HepG2 (cell line): ENCODE data around the gene NCKIPSD. TPM values are rescaled to one million over a fixed set of nuclear protein-coding genes. Genes with fewer than 3 reads are reported as not detected.

Source experiments
- BHLHE40 ChIP-seq: IDR thresholded peaks from 2 replicates; pipeline ENCODE4 v1.6.1; 2011; ENCODE audit warnings: low read length, improper control_type of control experiment
- HNRNPK ChIP-seq: fragments of 200-400 bp; formaldehyde crosslinking; IDR thresholded peaks from 2 replicates; pipeline ENCODE4 v1.6.1; 2018; ENCODE audit warnings: low read length, low read depth, moderate library complexity, mild to moderate bottlenecking; ENCODE audit not compliant: poor library complexity, severe bottlenecking
- ISX ChIP-seq: sonication (generic); formaldehyde crosslinking; conservative IDR thresholded peaks from 2 replicates; pipeline ENCODE4 v1.5.0; 2020; ENCODE audit warnings: missing genetic modification reagents
- KAT2B ChIP-seq: fragments of 150-350 bp; IDR thresholded peaks from 2 replicates; pipeline ENCODE4 v1.6.1; 2014; ENCODE audit warnings: low read depth, low read length, borderline replicate concordance
- KAT8 ChIP-seq: IDR thresholded peaks from 2 replicates; pipeline ENCODE4 v1.6.1; 2016; ENCODE audit warnings: missing genetic modification reagents, missing compliant biosample characterization
- MIER3 ChIP-seq: IDR thresholded peaks from 2 replicates; pipeline ENCODE4 v1.6.1; 2016; ENCODE audit warnings: missing compliant biosample characterization, borderline replicate concordance
- NCOA2 ChIP-seq: sonication (generic); formaldehyde crosslinking; IDR thresholded peaks from 2 replicates; pipeline ENCODE4 v1.8.0; 2022; ENCODE audit warnings: inconsistent platforms
- NR2C2 ChIP-seq: sonication (generic); formaldehyde crosslinking; IDR thresholded peaks from 2 replicates; pipeline ENCODE4 v1.4.0; 2020; ENCODE audit warnings: missing genetic modification reagents, mild to moderate bottlenecking, moderate library complexity, borderline replicate concordance
- REPIN1 ChIP-seq: sonication (generic); formaldehyde crosslinking; IDR thresholded peaks from 2 replicates; pipeline ENCODE4 v1.8.0; 2022; ENCODE audit warnings: missing genetic modification reagents, low read depth, mild to moderate bottlenecking, borderline replicate concordance
- RFXANK ChIP-seq: IDR thresholded peaks from 2 replicates; pipeline ENCODE4 v1.6.1; 2016
- SYNCRIP ChIP-seq: fragments of 200-400 bp; formaldehyde crosslinking; IDR thresholded peaks from 2 replicates; pipeline ENCODE4 v1.6.1; 2018; ENCODE audit warnings: mild to moderate bottlenecking, low read depth, low read length; ENCODE audit not compliant: insufficient read depth
- TEAD2 ChIP-seq: sonication (generic); formaldehyde crosslinking; IDR thresholded peaks from 2 replicates; pipeline ENCODE4 v1.9.0; 2021; ENCODE audit warnings: missing genetic modification reagents
- TFDP2 ChIP-seq: sonication (generic); formaldehyde crosslinking; IDR thresholded peaks from 2 replicates; pipeline ENCODE4 v1.4.0; 2020; ENCODE audit warnings: missing genetic modification reagents
- ZBTB3 ChIP-seq: sonication (generic); formaldehyde crosslinking; IDR thresholded peaks from 2 replicates; pipeline ENCODE4 v1.4.0; 2020; ENCODE audit warnings: low read depth, mild to moderate bottlenecking, moderate library complexity, missing genetic modification reagents, borderline replicate concordance
- ZNF143 ChIP-seq: sonication (generic); formaldehyde crosslinking; IDR thresholded peaks from 2 replicates; pipeline ENCODE4 v1.4.0; 2020; ENCODE audit warnings: missing genetic modification reagents
- ZNF317 ChIP-seq: sonication (generic); formaldehyde crosslinking; IDR thresholded peaks from 2 replicates; pipeline ENCODE4 v1.5.0; 2020; ENCODE audit warnings: mild to moderate bottlenecking, missing genetic modification reagents
- ZNF549 ChIP-seq: sonication (generic); formaldehyde crosslinking; IDR thresholded peaks from 2 replicates; pipeline ENCODE4 v1.5.0; 2020; ENCODE audit warnings: missing genetic modification reagents
- ZNF737 ChIP-seq: sonication (generic); formaldehyde crosslinking; IDR thresholded peaks from 2 replicates; pipeline ENCODE4 v1.5.0; 2020; ENCODE audit warnings: missing genetic modification reagents, mild to moderate bottlenecking, borderline replicate concordance
- ZNF777 ChIP-seq: sonication (generic); formaldehyde crosslinking; IDR thresholded peaks from 2 replicates; pipeline ENCODE4 v1.4.0; 2020; ENCODE audit warnings: missing genetic modification reagents
- polyA plus RNA-seq, 8 experiments: library from polyadenylated mRNA; depleted of rRNA in 3 of 8; stranded (reverse) in 7 of 8; unstranded in 1 of 8; fragments of >200 nt; fragmentation: Illumina TruSeq in 4 of 8; extraction: Trizol in 4 of 8; gene quantifications; 2 replicates each; pipeline versions ENCODE4 v1.2.1 to v1.2.3, GENCODE V29; 2011 to 2016; ENCODE audit warnings: low read depth in 4 of 8, missing spikeins in 1 of 8, mixed read lengths in 1 of 8; ENCODE audit not compliant: insufficient read depth in 1 of 8
- total RNA-seq, 5 experiments: library from RNA; depleted of rRNA; stranded (reverse); fragments of >200 nt; fragmentation: Illumina TruSeq; extraction: Trizol; gene quantifications; 2 replicates each; pipeline ENCODE4 v1.2.3, GENCODE V29; 2016; ENCODE audit warnings: low read depth in 1 of 5
- TF ChIP-seq, protein P1 (sequence below): sonication (generic); formaldehyde crosslinking; IDR thresholded peaks from 2 replicates; pipeline ENCODE4 v1.4.0; 2020; ENCODE audit warnings: missing genetic modification reagents
- TF ChIP-seq, protein P2 (sequence below): sonication (generic); formaldehyde crosslinking; IDR thresholded peaks from 2 replicates; pipeline ENCODE4 v1.5.1; 2020; ENCODE audit warnings: mild to moderate bottlenecking, missing genetic modification reagents
- TF ChIP-seq, protein P3 (sequence below): sonication (generic); formaldehyde crosslinking; IDR thresholded peaks from 2 replicates; pipeline ENCODE4 v1.4.0; 2020; ENCODE audit warnings: missing genetic modification reagents, low read depth, mild to moderate bottlenecking, borderline replicate concordance

NCKIPSD gene
- total and polyA plus RNA-seq, 2 of the 13 experiments (the other 11 are each of a cell fraction or from before 2014, with no cell fraction given) = 13.5 to 35.2 TPM

- no peak for TF ChIP-seq ZNF777 (CRISPR knock-in tag)
- TF ChIP-seq, protein P1, sequence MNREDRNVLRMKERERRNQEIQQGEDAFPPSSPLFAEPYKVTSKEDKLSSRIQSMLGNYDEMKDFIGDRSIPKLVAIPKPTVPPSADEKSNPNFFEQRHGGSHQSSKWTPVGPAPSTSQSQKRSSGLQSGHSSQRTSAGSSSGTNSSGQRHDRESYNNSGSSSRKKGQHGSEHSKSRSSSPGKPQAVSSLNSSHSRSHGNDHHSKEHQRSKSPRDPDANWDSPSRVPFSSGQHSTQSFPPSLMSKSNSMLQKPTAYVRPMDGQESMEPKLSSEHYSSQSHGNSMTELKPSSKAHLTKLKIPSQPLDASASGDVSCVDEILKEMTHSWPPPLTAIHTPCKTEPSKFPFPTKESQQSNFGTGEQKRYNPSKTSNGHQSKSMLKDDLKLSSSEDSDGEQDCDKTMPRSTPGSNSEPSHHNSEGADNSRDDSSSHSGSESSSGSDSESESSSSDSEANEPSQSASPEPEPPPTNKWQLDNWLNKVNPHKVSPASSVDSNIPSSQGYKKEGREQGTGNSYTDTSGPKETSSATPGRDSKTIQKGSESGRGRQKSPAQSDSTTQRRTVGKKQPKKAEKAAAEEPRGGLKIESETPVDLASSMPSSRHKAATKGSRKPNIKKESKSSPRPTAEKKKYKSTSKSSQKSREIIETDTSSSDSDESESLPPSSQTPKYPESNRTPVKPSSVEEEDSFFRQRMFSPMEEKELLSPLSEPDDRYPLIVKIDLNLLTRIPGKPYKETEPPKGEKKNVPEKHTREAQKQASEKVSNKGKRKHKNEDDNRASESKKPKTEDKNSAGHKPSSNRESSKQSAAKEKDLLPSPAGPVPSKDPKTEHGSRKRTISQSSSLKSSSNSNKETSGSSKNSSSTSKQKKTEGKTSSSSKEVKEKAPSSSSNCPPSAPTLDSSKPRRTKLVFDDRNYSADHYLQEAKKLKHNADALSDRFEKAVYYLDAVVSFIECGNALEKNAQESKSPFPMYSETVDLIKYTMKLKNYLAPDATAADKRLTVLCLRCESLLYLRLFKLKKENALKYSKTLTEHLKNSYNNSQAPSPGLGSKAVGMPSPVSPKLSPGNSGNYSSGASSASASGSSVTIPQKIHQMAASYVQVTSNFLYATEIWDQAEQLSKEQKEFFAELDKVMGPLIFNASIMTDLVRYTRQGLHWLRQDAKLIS = no peak
- TF ChIP-seq RFXANK (CRISPR knock-in tag) = no peak
- no peak for TF ChIP-seq HNRNPK
- TF ChIP-seq SYNCRIP = no peak
- TF ChIP-seq ZNF737 (CRISPR knock-in tag) = no peak
- TF ChIP-seq NR2C2 (CRISPR knock-in tag) = peak; percentile 87
- no peak for TF ChIP-seq TEAD2 (CRISPR knock-in tag)
- TF ChIP-seq KAT2B = no peak
- no peak for TF ChIP-seq MIER3 (CRISPR knock-in tag)
- no peak for TF ChIP-seq ZNF549 (CRISPR knock-in tag)
- TF ChIP-seq KAT8 (CRISPR knock-in tag) = peak; percentile 41; the same call in 1 of the 2 replicates
- TF ChIP-seq ISX (CRISPR knock-in tag) = no peak
- TF ChIP-seq BHLHE40 = peak; percentile 80
- peak; percentile 58; the same call in 1 of the 2 replicates for TF ChIP-seq NCOA2 (CRISPR knock-in tag)
- TF ChIP-seq ZBTB3 (CRISPR knock-in tag) = no peak; the same call in 1 of the 2 replicates
- TF ChIP-seq, protein P2, sequence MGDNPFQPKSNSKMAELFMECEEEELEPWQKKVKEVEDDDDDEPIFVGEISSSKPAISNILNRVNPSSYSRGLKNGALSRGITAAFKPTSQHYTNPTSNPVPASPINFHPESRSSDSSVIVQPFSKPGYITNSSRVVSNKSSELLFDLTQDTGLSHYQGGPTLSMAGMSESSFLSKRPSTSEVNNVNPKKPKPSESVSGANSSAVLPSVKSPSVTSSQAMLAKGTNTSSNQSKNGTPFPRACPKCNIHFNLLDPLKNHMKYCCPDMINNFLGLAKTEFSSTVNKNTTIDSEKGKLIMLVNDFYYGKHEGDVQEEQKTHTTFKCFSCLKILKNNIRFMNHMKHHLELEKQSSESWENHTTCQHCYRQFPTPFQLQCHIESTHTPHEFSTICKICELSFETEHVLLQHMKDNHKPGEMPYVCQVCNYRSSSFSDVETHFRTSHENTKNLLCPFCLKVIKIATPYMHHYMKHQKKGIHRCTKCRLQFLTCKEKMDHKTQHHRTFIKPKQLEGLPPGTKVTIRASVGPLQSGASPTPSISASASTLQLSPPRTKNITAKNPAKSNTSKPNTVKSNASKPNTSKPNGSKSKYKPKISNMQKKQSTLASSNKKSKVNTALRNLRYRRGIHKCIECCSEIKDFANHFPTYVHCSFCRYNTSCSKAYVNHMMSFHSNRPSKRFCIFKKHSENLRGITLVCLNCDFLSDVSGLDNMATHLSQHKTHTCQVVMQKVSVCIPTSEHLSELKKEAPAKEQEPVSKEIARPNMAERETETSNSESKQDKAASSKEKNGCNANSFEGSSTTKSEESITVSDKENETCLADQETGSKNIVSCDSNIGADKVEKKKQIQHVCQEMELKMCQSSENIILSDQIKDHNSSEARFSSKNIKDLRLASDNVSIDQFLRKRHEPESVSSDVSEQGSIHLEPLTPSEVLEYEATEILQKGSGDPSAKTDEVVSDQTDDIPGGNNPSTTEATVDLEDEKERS (CRISPR knock-in tag) = no peak
- no peak for TF ChIP-seq TFDP2 (CRISPR knock-in tag)
- peak; percentile 44; the same call in 1 of the 2 replicates for TF ChIP-seq ZNF317 (CRISPR knock-in tag)
- TF ChIP-seq REPIN1 (CRISPR knock-in tag) = no peak
- peak; percentile 62 for TF ChIP-seq ZNF143
- TF ChIP-seq, protein P3, sequence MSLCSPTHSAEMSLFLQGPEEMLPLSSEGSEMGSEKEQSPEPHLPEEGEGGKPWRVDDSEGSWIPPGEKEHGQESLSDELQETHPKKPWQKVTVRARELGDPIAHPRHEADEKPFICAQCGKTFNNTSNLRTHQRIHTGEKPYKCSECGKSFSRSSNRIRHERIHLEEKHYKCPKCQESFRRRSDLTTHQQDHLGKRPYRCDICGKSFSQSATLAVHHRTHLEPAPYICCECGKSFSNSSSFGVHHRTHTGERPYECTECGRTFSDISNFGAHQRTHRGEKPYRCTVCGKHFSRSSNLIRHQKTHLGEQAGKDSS (CRISPR knock-in tag) = no peak
These were observed 61.7 kb downstream of the NCKIPSD start (continued) for GRCh38 chr3:48623851-48624547.
